Measurements from ENCODE around the gene FMNL2.

FMNL2 gene

DNA sequence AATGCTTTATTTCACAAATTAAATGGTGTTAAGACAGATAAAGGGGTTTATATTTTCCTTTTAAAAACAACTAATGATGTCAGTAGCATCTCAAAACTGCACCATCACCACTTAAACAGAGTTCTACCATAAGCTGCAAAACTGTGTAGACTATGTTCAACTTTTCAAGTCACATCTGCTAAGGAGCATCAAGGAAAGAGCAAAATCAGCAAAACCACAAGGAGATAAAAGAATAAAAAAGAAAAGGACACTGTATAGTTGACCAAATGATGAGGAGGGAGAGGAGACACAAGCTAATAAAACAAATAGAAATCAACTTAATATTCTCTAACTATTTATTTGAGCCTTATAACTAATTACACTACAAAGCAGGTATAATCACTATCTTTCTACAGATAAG lies 348.4 kb downstream of the FMNL2 start:
- DNase-seq (ENCODE audit: extremely low read depth in 1 of 2, low read depth in 1 of 2), result no peak

DNA sequence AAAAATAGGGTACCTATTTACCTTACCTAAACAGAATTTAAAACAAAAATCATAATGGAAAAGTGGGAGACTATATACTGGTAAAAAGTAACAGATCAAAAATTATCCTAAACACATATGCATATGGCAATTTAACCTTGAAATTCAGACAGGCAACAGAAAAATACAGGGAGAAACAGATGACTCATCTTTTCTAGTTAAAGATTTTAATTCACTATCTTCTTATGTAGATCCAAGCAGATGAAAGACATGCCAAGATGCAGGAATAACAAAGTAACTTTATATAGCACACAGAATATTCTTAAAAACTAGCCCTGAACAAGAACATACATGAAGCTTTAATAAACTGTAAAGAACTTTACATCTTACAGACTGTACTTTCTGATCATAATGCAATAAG lies 351.3 kb downstream of the FMNL2 start:
- no peak for DNase-seq (ENCODE audit: extremely low read depth in 1 of 2, low read depth in 1 of 2)

DNA sequence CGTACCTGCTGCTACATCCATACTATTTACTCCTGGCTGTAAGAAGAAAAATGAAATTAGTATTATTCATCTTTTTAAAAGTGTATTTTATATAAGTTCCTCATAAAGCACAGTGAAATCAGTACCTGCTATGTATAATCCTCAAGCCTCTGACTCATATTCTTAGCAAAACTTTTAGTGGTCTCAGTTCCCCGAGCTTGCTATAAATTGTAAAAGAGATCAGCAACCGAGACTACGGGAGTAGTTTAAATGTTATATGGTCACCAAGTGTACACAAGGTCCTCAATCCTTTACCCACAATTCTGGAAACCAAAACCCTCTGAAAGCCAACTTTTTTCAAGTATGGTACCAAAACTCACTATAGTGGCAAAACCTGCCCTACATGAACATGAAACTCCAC lies 358.1 kb downstream of the FMNL2 start:
- DNase-seq (ENCODE audit: extremely low read depth in 1 of 2, low read depth in 1 of 2), result no peak

DNA sequence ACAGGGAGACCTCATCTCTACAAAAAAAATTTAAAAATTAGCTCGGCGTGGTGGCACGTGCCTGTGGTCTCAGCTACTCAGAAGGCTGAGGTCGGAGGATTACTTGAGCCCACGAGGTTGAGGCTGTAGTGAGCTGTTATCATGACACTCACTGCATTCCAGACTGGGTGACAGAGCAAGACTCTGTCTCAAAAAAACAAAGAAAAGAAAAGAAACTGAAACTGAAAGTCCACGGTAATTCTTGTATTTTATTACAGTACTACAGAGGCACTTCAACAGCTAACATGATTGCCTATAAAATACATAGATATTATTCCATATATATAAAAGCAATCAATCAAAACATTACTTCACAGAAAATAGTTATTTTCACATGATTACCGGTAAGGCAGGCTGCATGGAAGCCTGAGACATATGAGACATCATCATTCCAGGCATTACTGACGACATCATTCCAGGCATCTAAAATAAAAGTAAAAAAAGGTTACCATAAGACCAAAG lies 359.2 kb downstream of the FMNL2 start:
- DNase-seq (ENCODE audit: extremely low read depth in 1 of 2, low read depth in 1 of 2), result no peak

DNA sequence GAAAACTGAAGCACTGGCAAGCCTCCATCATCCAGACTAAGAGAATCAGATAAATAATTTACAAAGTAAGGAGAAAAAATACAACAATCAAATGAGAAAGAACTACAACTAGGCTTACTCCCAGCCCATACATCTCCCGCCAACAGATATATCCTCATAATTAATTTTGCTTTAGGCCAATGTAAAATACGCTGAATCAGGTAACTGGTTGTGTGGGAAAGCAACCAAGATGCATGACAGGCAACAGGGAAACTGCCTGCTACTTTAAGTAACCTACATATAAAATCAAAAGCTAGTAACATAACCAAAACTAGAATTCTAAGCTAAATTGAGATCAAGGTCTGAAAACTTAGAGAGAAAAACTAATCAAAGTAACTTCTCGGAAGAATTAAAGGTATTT lies 360.8 kb downstream of the FMNL2 start:
- no peak for DNase-seq (ENCODE audit: extremely low read depth in 1 of 2, low read depth in 1 of 2)

DNA sequence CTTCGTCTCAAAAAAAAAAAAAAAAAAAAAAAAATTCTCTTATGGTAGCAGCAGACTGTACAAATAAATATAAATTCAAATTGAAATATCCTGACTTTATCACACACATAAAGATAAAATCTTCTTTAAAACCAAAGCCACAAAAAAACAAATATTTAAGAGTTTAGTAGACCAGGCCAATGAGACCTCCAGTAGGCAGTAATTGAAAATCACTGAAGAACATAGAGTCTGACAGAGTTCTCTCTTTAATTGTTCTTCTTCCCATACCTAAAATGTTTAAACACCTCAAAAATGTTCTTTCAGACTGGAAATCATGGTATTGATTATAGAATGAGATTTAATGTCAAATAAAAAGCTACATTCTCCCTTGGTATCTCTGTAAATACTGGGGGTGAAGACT lies 361.5 kb downstream of the FMNL2 start:
- no peak for DNase-seq (ENCODE audit: extremely low read depth in 1 of 2, low read depth in 1 of 2)
